K562 (cell line): ENCODE results near the gene LACTB. TPM values are rescaled to one million over a fixed set of nuclear protein-coding genes. Genes with fewer than 3 reads are reported as not detected.

ENCODE experiments used
- ASH1L ChIP-seq: fragments of 450-650 bp; IDR thresholded peaks from 2 replicates; pipeline ENCODE4 v1.6.1; 2018; ENCODE audit warnings: borderline replicate concordance, mild to moderate bottlenecking, low read depth; ENCODE audit not compliant: partially characterized antibody
- ATF7 ChIP-seq: fragments of 450-650 bp; IDR thresholded peaks from 2 replicates; pipeline ENCODE4 v1.7.1; 2014; ENCODE audit warnings: mild to moderate bottlenecking, moderate library complexity
- BRCA1 ChIP-seq, 2 experiments: fragments of 450-650 bp in 1 of 2; sonication (generic) in 1 of 2; formaldehyde crosslinking in 1 of 2; IDR thresholded peaks; 2 replicates each; pipeline versions ENCODE4 v1.5.0 to v1.6.1; 2017 to 2020; ENCODE audit warnings: mild to moderate bottlenecking in 1 of 2, missing genetic modification reagents in 1 of 2
- CBX1 ChIP-seq: sonication (generic); IDR thresholded peaks from 2 replicates; pipeline ENCODE4 v1.6.1; 2016; ENCODE audit warnings: antibody characterized with exemption, low read depth, mild to moderate bottlenecking
- CTCFL ChIP-seq: IDR thresholded peaks from 2 replicates; pipeline ENCODE4 v1.6.1; 2011; ENCODE audit warnings: borderline replicate concordance, low read depth, mild to moderate bottlenecking, moderate library complexity, low read length; ENCODE audit not compliant: insufficient read depth, poor library complexity, severe bottlenecking
- E2F1 ChIP-seq: sonication (generic); formaldehyde crosslinking; IDR thresholded peaks from 2 replicates; pipeline ENCODE4 v1.8.1; 2023; ENCODE audit warnings: mild to moderate bottlenecking, missing genetic modification reagents, moderate library complexity
- E2F3 ChIP-seq: fragments of 250-450 bp; sonication (Bioruptor Pico); IDR thresholded peaks from 2 replicates; pipeline ENCODE4 v1.4.0; 2020; ENCODE audit warnings: mild to moderate bottlenecking
- FOXA3 ChIP-seq, 2 experiments: fragments of 450-650 bp in 1 of 2; sonication (generic) in 1 of 2; formaldehyde crosslinking; IDR thresholded peaks in 1 of 2; conservative IDR thresholded peaks in 1 of 2; 2 replicates each; pipeline versions ENCODE4 v1.4.0 to v1.8.0; 2020 to 2022; ENCODE audit warnings: mild to moderate bottlenecking in 2 of 2, missing genetic modification reagents in 1 of 2
- JUN ChIP-seq, 2 experiments: sonication (generic) in 1 of 2; formaldehyde crosslinking in 1 of 2; IDR thresholded peaks; 2 replicates each; pipeline versions ENCODE4 v1.6.1 to v1.8.0; 2012 to 2022; ENCODE audit warnings: borderline replicate concordance in 2 of 2, mild to moderate bottlenecking in 2 of 2, improper control_type of control experiment in 1 of 2, low read depth in 1 of 2, low read length in 1 of 2, missing genetic modification reagents in 1 of 2
- OTX1 ChIP-seq: fragments of 450-650 bp; formaldehyde crosslinking; IDR thresholded peaks from 2 replicates; pipeline ENCODE4 v1.4.0; 2022; ENCODE audit warnings: mild to moderate bottlenecking
- PHB ChIP-seq: fragments of 250-450 bp; sonication (Bioruptor Pico); IDR thresholded peaks from 2 replicates; pipeline ENCODE4 v1.5.0; 2021
- RB1 ChIP-seq: fragments of 450-650 bp; IDR thresholded peaks from 2 replicates; pipeline ENCODE4 v1.6.1; 2017; ENCODE audit warnings: low read depth, mild to moderate bottlenecking
- RNF2 ChIP-seq: sonication (generic); IDR thresholded peaks from 2 replicates; pipeline ENCODE4 v1.6.1; 2016
- TFAP4 ChIP-seq: sonication (generic); formaldehyde crosslinking; IDR thresholded peaks from 2 replicates; pipeline ENCODE4 v1.8.0; 2022; ENCODE audit warnings: missing genetic modification reagents, mild to moderate bottlenecking, moderate library complexity, borderline replicate concordance
- THAP12 ChIP-seq: fragments of 250-450 bp; sonication (Bioruptor Pico); IDR thresholded peaks from 2 replicates; pipeline ENCODE4 v1.9.0; 2021; ENCODE audit warnings: mild to moderate bottlenecking, inconsistent platforms
- ZBTB2 ChIP-seq: fragments of 450-650 bp; IDR thresholded peaks from 2 replicates; pipeline ENCODE4 v1.6.1; 2016; ENCODE audit warnings: antibody characterized with exemption
- ZNF699 ChIP-seq: fragments of 250-450 bp; sonication (Bioruptor Pico); IDR thresholded peaks from 2 replicates; pipeline ENCODE4 v1.8.0; 2021; ENCODE audit warnings: mild to moderate bottlenecking, moderate library complexity; ENCODE audit not compliant: insufficient replicate concordance
- polyA plus RNA-seq, 8 experiments: library from polyadenylated mRNA; depleted of rRNA in 4 of 8; stranded (reverse) in 5 of 8; unstranded in 3 of 8; fragments of >200 nt; fragmentation: Nextera tagmentation in 2 of 8; fragmentation: Illumina TruSeq in 1 of 8; extraction: Ambion mirVana in 2 of 8; extraction: Trizol in 1 of 8; gene quantifications; 2 replicates each; pipeline versions ENCODE4 v1.2.1 to v1.2.3, GENCODE V29; 2011 to 2014; ENCODE audit warnings: inconsistent platforms in 1 of 8, missing spikeins in 1 of 8
- total RNA-seq, 7 experiments: library from RNA; depleted of rRNA in 6 of 7; stranded (reverse); fragments of >200 nt in 6 of 7; fragmentation: Illumina TruSeq in 2 of 7; extraction: Trizol in 2 of 7; gene quantifications; 2 replicates each; pipeline versions ENCODE4 v1.2.1 to v1.2.3, GENCODE V29; 2011 to 2021; ENCODE audit warnings: low replicate concordance in 1 of 7

LACTB gene
- total and polyA plus RNA-seq, 9 of the 15 experiments (the other 6 are each of a cell fraction or from before 2014, with no cell fraction given): 3.1 to 15.5 (median 9.8) TPM

GRCh38 chr15:63122002-63122875, 578 bp downstream of the LACTB start (continued):
- TF ChIP-seq PHB: no peak
- TF ChIP-seq ZNF699: no peak
- TF ChIP-seq ATF7: peak; percentile 33; the same call in 1 of the 2 replicates
- TF ChIP-seq ASH1L: no peak
- TF ChIP-seq RNF2: no peak
- no peak for TF ChIP-seq BRCA1 (IDR thresholded peaks at IDR 0.05)
- no peak for TF ChIP-seq BRCA1 (CRISPR knock-in tag; IDR thresholded peaks at IDR 0.05)
- TF ChIP-seq JUN (IDR thresholded peaks at IDR 0.05; ENCODE audit: borderline replicate concordance, low read depth, low read length): no peak
- no peak for TF ChIP-seq JUN (CRISPR knock-in tag; IDR thresholded peaks at IDR 0.05; ENCODE audit: borderline replicate concordance)
- TF ChIP-seq THAP12 (CRISPR knock-in tag): peak; percentile 6; the same call in 1 of the 2 replicates
- no peak for TF ChIP-seq E2F3 (CRISPR knock-in tag)
- TF ChIP-seq FOXA3 (CRISPR knock-in tag; conservative IDR thresholded peaks at IDR 0.05 in 1 of 2, IDR thresholded peaks at IDR 0.05 in 1 of 2): no peak
- no peak for TF ChIP-seq E2F1 (CRISPR knock-in tag)
- peak; percentile 28; the same call in 1 of the 2 replicates for TF ChIP-seq RB1
- 0 out of 2 replicates have a peak, but pooled peaks have one; percentile 69 for TF ChIP-seq ZBTB2
- no peak for TF ChIP-seq OTX1
- TF ChIP-seq CBX1: 0 out of 2 replicates have a peak, but pooled peaks have one; percentile 13
- TF ChIP-seq TFAP4 (CRISPR knock-in tag): peak; percentile 44
- TF ChIP-seq CTCFL: peak; percentile 79
